Stimulated activated CD4-positive, alpha-beta T cell treated with anti-CD3 and anti-CD28 coated beads, Interleukin-15, amount 100 ng/mL, for 24 hours (primary cell): ENCODE measurements around the gene PLXNA2.

Source experiments
- DNase-seq: peaks from one replicate; pipeline ENCODE4 v3.0.0-alpha.2; 2020

Gene PLXNA2

DNA sequence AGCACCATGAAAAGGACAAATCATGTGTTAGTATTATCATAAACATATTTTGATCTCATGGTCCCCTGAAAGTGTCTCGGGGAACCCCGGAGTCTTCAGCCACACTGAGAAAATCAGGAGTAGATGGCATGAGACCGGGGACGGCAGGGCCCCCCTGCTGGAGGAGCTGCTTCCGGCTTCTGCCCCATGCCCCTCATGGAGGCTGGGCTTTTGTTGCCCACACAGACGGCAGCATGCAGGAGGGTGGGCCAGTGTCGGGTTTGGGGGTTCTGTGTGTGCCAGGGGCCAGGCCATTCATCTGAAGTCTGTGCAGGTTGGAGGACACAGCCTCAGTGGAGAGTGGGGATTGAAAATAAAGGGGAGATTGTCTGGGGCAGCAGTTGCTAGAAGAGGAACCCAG is 258.2 kb downstream of the PLXNA2 start:
- no peak for DNase-seq

DNA sequence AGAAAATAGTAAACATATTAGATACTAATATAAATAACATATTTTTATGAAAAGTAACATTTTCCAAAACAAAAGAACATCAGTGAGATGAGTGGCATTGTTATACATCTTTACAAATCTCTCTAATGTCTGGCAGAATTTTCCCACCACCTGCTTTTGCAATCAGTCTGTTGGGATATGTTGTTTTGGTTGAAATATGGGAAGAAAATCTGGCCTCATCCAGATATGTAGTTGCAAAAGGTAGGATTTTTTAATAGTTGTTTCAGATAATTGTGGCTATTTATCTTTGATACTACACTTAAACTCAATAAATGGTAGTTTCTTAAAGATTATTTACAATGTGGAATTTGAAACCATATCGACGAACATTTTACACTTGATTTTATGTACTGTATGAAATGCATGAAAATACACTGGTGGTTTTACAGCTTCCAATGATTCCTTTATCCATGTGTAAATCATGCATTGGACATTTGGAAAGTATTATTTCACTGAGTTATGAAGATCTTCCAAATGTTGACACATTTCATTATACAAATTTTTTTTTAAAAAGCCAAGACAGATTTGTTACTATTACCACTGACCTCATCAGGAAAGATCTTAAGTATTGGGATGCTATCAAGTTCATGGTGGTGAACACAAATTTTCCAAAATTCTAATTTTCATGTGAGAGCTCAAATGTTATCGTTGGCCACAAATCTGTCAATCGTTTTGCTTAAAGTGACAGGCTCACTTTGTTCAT is 259.2 kb downstream of the PLXNA2 start:
- DNase-seq = no peak

GRCh38 chr1:207983044-207983635 is 261.0 kb downstream of the PLXNA2 start:
- no peak for DNase-seq

- DNase-seq = no peak
Measured at GRCh38 chr1:207981976-207982375, 262.2 kb downstream of the PLXNA2 start.

- DNase-seq = no peak
Measured at GRCh38 chr1:207978441-207978840, 265.7 kb downstream of the PLXNA2 start.

- DNase-seq = no peak
Measured at GRCh38 chr1:207977876-207978275, 266.3 kb downstream of the PLXNA2 start.

DNA sequence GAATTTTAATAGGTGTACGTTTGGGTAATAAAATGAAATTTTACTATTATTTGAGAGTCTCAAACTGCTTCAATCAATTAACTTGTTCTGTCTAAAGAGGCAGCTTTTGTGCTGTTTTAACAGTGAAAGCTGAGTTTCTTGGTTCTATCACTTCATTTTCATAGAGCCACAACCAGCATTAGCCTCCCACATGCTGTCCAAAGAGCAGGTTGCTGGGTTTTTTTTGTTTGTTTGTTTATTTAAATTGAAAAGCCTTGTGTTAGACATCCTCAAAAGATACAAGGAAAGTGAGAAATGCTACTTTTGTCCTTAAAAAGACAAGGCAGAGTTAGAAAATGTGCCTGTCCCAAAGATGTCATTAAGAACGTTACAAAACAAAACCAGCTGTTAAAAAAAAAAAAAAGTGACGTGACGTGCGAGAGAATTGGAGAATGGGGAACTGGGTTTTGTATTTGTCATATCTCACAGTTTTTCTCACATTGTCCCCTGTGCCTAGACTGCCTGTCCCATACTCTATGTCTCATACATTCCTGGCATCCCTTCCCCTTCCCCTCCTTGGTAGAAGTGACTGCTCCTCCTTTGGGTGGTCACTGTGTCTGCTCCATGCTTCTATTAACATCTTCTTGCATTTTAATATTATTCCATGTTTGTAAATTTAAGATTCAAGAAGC is 270.2 kb downstream of the PLXNA2 start:
- no peak for DNase-seq

- DNase-seq = no peak
Measured at GRCh38 chr1:207972337-207972736, 271.8 kb downstream of the PLXNA2 start.
